ENCODE measurements around the gene LZTR1.
A peak's percentile ranks its signal among the peaks of the same experiment; 100 is the strongest.
"Not testable (repeated sequence)": the region's sequence is repeated elsewhere in the genome, so short reads cannot be mapped to it uniquely, and the experiment has no call there.

LZTR1 gene

DNA sequence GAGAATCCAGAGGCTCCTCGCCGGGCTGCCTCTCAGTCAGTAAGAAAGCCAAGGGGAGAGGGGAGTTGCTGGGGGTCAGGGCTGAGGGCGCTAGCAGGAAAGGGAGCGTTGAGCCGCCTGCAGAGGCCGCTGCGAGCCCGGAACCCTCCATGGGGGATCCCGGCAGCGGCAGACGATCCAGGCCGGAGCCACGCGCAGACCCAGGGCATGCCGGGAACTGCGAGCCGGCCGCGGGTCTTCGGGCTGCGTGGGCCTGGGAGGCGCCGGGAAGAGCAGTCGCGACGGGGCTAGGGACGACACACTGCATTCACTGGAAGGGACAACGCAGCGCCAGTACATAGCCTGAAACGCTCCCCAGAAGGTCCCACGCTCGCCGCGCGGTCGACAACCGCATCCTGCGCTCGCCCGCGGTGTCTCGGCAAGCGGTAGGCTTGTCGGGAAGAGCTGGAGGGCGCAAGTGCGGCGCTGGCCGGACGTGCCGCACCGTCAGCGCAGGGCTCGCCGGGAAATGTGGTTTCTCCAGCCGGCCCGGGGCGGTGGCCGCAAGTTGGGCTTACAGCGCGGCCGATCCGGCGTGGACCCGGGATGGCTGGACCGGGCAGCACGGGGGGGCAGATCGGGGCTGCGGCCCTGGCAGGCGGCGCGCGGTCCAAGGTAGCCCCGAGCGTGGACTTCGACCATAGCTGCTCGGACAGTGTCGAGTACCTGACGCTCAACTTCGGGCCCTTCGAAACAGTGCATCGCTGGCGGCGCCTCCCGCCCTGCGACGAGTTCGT, at the start of gene LZTR1:
LZTR1 (plus strand) TSS at position 511 of the 776 bp plus-strand sequence; CDS start at position 586, 75 bp downstream.
- peak; percentile 67 for DNase-seq (ENCODE audit: low spot score)

DNA sequence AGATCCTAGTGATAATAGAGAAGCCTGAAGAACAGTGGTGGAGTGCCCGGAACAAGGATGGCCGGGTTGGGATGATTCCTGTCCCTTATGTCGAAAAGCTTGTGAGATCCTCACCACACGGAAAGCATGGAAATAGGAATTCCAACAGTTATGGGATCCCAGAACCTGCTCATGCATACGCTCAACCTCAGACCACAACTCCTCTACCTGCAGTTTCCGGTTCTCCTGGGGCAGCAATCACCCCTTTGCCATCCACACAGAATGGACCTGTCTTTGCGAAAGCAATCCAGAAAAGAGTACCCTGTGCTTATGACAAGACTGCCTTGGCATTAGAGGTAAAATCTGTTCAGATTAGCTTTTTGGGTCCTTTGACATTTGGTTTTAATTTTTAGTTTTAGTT, 48.2 kb upstream of the LZTR1 start:
- no peak for DNase-seq (ENCODE audit: low spot score)

- DNase-seq (ENCODE audit: low spot score), result not testable (repeated sequence)
Observed at GRCh38 chr22:20935049-20935448, 47.0 kb upstream of the LZTR1 start.

DNA sequence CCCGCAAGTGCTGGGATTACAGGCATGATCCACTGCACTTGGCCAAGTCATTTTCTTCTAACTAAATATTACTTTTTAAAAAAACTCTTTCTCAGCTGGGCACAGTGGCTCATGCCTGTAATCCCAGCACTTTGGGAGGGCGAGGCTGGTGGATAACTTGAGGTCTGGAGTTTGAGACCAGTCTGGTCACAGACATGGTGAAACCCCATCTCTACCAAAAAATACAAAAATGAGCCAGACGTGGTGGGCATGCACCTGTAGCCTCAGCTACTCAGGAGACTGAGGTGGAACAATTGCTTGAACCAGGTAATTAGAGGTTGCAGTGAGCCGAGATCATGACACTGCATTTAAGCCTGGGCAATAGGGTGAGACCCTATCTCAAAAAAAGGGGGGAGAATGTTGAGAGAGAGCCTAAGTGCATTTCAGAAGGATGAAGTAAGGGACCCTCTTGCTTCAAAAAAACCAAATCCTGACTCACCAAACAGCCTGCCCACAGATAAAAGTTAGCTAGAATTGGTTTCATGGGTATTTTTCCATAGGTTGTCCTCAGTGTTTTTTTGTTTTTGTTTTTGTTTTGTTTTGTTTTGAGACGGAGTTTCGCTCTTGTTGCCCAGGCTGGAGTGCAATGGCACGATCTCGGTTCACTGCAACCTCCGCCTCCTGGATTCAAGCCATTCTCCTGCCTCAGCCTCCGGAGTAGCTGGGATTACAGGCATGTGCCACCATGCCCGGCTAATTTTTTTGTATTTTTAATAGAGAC, 46.1 kb upstream of the LZTR1 start:
- not testable (repeated sequence) for DNase-seq (ENCODE audit: low spot score)

- DNase-seq (ENCODE audit: low spot score), result no peak
Observed at GRCh38 chr22:20937031-20937793, 44.9 kb upstream of the LZTR1 start.

DNA sequence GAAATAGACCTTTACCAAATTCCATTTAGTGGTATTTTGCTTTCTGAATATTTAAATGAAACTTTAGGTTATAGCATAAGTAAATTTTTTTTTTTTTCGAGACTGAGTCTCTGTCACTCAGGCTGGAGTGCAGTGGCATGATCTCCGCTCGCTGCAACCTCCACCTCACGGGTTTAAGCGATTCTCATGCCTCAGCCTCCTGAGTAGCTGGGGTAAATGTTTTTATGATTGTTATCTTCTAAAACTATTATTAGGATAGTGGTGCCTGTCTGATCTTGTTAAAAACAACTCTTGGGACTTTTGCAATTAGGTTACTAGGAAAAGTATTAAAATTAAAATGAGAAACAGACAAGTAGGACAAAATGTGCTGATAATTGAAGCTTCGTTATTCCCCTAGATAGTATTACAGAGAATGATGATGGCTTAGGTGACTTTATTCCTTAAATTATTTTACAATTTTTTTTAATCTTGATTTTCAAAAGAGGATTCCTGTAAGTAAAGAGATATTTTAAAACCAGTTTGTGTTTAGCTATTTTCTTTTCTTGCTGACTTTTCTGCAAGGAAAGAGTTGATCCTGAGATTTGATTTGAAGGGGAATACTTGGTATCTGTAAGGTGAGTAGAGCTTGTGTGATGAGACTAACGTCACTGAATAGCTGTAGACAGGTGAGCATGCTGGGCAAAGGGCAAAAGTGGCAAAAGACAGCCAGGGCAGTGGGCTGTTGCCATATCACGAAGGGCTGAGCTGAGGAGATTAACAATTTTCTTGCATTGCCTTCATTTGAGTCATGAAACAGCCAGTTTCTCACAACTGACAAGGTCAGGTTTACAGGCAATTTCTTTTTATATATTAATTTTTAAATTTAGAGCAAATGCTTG, 44.1 kb upstream of the LZTR1 start:
- DNase-seq (ENCODE audit: low spot score), result no peak

- DNase-seq (ENCODE audit: low spot score), result not testable (repeated sequence)
Observed at GRCh38 chr22:20939457-20940185, 42.5 kb upstream of the LZTR1 start.

GRCh38 chr22:20940186-20940651, 41.9 kb upstream of the LZTR1 start:
- DNase-seq (ENCODE audit: low spot score), result no peak

DNA sequence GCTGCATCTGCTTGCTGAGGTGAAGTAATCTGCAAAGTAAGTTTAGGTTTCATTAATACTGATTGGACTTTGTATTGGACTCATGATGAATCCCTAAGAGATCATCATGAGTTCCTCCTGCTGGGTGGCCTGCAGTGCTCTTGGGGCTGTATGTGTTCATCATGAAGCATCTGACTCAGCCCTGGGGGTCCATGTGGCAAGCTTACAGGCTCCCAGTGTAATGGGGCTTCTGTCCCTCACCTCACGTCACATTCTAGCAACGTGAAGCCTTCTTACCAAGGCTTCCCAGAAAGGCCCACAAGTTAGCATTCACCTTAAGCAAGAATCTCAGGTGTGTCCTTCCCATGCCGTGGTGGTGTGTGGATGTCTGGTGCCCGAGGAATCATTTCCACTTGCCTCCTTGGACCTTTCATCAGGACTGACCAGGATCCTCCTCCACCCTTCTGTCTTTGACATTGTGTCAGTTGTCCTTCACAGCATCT, 41.2 kb upstream of the LZTR1 start:
- DNase-seq (ENCODE audit: low spot score), result no peak

GRCh38 chr22:20942203-20942902, 39.7 kb upstream of the LZTR1 start:
- DNase-seq (ENCODE audit: low spot score), result not testable (repeated sequence)

GRCh38 chr22:20943104-20943933, 38.8 kb upstream of the LZTR1 start:
- DNase-seq (ENCODE audit: low spot score), result no peak

- no peak for DNase-seq (ENCODE audit: low spot score)
Observed at GRCh38 chr22:20944042-20944441, 38.1 kb upstream of the LZTR1 start.

DNA sequence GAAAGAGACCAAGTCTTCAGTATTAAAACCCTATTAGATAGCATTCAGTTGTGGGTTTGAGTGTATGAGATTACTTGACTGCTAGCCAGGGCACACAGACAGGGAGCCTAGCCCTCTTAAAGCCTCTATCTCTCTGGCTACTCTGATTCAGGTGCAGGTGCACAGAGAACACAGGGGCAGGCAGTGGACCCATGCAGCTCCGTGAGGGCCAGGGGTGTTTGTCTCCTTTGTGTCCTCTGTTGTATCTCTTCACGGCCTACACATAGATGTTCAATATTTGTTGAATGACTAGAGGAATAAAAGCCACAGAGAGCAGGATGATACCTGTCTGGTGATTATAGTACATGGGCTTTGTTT, 36.5 kb upstream of the LZTR1 start:
- DNase-seq (ENCODE audit: low spot score), result no peak

GRCh38 chr22:20946080-20946986, 35.8 kb upstream of the LZTR1 start:
- DNase-seq (ENCODE audit: low spot score), result no peak

DNA sequence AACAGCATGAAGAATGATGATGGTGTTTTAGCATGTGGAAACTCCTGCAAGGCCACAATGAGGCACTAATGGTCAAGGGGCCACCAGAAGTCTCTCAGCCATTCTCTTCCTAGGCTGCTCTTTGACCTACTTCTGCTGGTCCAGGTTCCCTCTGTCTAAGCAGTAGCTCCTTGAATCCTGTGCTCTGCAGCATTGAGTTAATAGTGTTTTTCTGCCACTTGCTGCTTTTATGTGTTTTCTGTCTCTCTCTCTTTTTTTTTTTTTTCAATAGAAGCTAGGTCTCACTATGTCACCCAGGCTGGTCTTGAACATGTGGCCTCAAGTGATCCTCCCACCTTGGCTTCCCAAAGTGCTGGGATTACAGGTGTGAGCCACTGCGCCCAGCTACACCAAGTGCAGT, 35.1 kb upstream of the LZTR1 start:
- no peak for DNase-seq (ENCODE audit: low spot score)

GRCh38 chr22:20948450-20948849, 33.6 kb upstream of the LZTR1 start:
- DNase-seq (ENCODE audit: low spot score), result no peak

GRCh38 chr22:20948989-20949388, 33.1 kb upstream of the LZTR1 start:
- no peak for DNase-seq (ENCODE audit: low spot score)

- DNase-seq (ENCODE audit: low spot score), result no peak
Observed at GRCh38 chr22:20949698-20950183, 32.4 kb upstream of the LZTR1 start.
